Pons (tissue), 1 donor: ENCODE data around the gene DYNLL1.
"Not testable (repeated sequence)": the region's sequence is repeated elsewhere in the genome, so short reads cannot be mapped to it uniquely, and the experiment has no call there.

Experiments
- DNase-seq: peaks from one replicate; pipeline ENCODE4 v3.0.0-alpha.2; 2016; ENCODE audit warnings: low spot score

The DYNLL1 gene

DNA sequence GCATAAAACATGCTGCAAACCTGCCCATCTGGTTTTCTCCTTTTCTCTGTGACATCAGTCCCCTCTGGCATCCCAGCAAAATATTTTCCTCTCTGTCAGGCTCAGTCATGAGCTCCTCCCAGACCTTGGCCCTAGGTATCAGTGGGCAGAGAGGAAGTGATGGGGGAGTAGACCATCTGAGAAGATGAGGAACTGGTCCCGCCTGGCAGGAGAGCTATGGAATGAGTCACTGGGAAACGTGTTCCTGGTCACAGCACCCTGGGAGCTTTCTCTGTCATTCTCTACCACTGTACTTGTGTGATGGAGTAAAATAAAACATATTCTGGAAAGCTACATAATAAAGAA lies 21.3 kb upstream of the DYNLL1 start:
- DNase-seq: no peak

DNA sequence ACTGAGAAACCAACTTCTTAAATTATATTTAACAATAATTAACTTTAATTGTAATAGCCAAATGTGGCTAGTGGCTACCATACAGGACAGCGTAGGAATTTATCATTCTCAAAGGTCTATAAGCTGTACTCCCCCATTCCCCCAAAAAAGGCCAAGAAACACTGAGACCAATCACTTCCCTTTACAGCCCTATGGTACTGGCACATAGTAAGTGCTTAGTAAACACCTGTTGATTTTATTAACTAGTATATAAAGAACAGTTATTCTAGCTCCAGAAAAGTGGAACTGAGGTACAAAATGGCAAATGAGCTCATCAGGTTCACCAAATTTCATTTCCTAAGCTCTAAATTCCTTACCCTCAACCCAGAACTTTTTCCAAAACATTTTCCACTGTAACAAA lies 20.3 kb upstream of the DYNLL1 start:
- no peak for DNase-seq

DNA sequence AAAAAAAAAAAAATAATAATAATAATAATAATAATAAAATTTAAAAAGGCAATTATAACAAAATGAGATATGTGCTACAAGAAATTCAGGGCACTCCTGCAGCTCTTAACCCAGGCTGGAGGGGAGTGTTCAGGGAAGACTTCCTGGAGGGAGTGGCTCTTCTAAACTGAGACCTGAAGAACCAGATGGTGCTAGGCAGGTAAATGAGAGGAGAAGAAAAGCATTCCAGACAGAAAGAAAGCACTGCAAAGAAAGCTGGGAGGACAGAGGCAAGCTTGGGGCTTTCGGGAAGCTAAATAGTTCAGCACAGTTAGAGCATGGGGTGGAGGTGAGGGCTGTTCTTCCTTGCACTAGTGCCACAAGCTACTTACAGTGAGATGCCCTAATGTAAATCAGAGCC lies 16.5 kb upstream of the DYNLL1 start:
- no peak for DNase-seq

DNA sequence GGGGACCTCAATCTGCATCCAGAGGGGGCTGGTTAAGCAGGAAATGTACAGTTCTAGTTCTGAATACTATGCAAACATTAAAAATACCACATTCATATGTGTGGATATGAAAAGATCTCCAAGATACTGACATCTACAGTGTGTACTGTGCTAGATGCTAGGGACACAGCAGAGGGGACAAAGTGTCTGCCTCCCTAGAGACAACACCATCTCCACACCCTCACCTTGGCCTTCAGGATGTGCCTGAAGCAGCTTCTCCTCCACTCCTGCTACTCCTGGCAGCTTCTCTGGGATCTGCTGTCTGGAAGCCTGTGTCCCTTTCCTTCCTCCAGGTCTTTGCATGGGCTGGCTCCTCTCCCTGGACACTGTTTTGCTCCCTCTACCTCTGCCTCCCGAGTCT lies 15.7 kb upstream of the DYNLL1 start:
- no peak for DNase-seq

DNA sequence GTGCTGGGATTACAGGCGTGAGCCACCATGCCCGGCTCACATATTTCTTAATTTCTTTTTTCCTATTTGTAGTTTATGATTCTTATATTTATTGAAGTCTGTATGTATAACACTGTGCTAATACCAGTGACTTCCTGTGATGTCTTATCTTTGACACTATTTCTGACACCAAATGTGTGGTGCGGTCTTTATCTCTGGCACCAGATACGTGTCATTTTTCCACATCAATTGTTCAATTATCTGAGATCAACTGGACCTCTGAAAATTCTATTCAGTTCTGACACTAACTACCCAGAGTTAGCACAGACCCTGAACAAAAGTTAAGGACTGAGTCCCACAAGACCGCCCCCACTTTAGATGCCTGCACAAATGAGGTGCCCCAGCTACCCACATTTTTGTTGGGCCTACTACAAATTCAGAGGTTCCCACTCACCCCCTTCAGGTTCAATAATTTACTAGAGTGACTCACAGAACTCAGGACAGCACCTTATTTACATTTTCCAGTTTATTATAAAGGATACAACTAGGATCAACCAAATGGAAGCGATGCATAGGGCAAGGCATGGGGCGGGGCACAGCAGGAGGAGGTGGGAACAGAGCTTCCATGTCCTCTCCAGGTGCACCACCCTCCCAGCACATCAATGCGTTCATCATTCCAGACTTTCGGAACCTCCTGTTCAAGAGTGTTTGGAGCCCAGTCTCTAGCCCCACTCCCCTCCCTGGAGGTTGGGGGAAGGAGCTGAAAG lies 14.7 kb upstream of the DYNLL1 start:
- DNase-seq: no peak

DNA sequence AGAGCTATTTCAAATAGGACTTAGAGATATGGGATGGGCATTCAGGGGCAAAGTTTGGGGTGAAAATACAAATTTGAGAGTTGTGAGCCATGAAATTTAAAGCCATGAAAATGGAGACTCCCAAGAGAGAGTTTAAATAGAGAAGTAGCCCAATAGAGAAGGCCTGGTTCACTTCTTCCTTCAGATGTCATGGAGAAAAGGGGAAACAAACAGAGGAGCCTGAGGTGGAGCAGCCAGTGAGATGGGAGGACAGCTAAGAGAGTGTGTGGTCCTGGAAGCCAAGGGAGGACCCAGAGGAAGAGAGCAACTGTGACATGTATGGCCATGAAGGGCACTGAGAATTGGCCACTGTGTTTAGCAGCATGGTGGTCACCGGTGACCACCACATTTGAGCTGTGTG lies 12.3 kb upstream of the DYNLL1 start:
- no peak for DNase-seq

DNA sequence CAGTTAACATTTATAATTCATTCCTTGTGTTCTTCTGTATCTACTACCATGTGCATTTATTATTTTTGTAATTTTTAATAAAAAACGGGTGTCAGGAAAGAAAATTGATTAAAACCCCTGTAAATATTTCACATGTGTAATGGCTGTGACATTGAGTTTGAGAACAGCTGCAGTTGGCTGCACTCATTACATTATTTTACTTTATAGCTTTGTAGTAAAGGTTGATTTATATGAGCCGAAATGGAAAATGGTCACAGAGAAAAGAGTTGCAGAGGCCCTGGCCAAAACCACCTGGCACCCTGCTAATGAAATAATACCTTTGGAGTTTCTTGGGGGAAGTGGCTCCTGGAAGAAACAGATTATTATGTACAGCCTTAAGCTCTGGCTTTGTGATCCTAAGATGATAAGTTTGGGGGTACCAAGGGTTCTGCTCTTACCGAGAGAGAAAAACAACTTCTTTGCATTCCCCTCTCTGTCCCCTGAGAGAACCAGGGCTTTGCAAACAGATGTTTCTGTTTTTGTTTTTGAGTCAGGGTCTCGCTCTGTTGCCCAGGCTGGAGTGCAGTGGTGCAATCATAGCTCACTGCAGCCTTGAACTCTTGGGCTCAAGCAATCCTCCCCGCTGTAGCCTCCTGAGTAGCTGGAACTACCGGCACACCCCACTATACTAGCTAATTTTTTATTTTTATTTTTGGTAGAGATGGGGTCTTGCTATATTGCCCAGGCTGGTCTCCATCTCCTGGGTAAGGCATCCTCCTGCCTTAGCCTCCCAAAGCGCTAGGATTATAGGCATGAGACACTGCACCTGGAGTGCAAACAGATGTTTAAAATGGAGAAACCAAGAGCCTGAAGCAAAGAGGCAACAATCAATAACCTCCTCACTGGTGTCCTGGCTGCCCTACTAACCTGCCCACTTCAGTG lies 9.7 kb upstream of the DYNLL1 start:
- DNase-seq: no peak

DNA sequence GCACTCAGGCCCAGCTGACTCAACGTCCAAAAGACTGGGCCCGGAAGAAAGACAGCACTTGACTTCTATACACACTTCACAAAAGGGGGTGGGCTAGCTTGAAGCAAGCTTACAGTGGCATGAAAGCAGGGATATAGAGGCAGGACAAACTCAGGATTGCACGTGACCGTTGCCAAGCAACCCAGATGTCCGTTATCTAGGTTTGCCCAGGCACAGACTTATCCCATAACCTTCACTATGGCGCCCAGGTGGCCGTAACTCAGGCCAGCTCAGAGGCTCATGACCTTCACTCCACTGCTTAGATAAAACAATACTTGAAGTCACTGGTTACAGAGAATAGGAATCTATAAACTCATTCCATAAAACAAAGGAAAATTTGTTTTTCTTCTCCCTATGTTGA lies 8.4 kb upstream of the DYNLL1 start:
- not testable (repeated sequence) for DNase-seq

DNA sequence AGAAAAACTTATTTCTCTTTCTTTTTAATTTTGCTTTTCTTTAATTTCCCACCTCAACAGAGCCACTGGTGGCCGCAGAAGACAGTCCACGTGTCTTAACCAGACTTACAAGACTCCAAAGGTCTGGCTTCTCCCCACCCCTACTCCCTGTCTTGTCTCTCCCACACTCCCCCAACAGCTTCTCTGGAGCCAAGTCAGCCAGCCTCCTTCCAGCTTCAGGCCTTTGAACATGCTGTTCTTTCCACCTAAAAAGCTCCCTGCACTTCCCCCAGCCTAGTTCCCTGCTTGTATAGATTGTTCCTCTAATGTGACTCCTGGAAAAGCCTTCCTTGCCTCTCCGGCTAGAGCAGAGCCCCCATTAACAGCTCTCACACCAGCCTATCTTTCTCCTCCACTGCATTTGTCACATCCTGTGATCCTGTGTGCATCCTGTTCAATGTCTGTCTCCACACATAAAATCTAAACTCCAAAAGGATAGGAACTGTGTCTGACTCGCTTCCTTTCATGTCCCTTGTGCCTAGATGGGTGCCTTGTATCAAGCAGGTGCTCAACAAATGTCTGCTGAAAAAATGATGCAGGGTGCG lies 7.8 kb upstream of the DYNLL1 start:
- no peak for DNase-seq

DNA sequence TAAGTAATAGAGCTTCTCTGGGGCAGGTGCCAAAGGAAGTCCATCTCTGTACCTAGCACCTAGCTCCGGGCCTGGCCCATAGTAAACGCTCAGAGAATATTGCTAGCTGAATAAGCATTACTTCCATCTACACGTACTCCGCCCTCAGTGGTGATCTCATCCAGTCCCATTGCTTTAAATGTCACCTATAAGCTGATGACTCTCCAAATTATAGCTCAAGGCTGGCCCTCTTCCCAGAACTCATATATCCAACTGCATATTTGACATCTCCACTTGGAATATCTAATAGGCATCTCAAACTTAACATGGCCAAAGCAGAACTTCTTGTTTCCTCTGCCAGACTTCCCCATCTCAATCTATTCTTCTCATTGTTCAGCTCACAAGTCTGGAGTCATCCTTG lies 6.9 kb upstream of the DYNLL1 start:
- no peak for DNase-seq

DNA sequence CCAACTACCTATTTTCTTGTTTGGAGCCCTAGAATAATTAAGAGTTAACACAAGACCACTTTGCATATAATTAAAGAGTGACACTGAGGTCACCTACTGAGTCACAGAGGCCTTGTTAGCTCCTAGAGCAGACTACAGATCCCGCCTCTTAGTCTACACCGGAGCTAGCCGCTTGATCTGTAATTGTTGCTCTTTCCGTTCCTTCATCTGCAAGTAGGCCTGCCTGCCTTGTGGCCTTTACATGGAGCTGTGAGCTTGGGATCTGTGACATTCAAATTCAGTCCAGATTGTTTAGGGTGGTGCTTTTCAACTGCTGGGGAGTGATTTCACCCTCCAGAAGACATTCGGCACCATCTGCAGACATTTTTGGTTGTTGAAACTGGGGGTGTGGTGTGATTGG lies 5.6 kb upstream of the DYNLL1 start:
- no peak for DNase-seq

DNA sequence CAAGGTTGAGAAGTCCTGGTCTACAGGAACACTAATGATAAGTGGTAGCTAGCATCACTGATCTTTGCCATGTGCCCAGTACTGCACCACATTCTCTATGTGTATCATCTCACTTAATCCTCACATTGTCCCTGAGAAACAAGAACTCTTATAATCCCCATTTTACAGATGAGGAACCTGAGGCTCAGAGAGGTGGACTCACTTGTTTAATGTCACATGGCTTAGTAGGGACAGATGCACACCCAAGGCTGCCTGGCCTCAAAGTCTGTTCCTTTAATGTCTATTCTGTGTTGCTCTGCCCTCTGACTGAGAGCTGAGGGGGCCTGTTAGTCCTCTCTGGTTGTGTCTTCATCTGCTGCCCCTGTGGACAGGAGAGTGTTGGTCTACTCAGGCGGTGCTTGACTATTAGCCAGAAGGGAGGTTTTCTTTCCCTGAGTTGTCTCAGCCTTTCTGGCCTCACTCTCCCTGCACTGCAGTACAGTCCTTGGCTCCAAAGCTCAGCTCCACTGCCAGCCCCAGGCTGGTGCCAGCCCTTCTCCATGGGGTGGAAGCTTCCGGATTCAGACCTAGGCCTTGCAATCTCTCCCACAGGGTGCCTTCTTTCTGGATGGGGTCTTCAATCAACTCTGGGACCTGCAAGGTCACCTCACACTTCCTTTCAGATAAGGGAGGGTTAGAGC lies 4.9 kb upstream of the DYNLL1 start:
- peak; percentile 40 for DNase-seq

DNA sequence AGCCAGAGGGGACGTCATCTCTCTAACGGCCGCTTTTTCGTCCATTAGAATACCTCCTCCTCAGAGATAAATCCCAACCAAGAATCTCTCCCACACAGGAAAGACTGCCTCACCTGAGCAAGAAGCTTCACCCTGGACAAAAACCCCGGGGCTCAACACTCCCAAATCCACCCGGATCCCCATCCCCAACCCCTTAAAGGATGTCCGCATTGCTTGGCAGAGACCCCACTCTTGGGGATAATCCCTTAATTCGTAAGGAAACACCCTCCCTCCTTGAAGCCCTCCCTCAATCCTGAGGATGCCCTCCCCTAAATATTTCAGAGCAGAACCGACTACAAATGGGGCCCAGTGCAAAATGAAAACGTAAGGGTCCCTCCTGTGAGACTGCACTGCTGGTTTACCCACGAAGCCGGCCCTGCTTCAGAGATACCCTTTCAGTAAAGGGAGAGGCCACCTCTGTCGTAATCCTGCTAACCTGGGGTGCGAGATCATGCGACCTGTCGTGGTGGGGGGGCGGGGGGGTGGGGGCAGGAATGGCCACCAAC lies 655 bp upstream of the DYNLL1 start:
- DNase-seq: no peak

DNA sequence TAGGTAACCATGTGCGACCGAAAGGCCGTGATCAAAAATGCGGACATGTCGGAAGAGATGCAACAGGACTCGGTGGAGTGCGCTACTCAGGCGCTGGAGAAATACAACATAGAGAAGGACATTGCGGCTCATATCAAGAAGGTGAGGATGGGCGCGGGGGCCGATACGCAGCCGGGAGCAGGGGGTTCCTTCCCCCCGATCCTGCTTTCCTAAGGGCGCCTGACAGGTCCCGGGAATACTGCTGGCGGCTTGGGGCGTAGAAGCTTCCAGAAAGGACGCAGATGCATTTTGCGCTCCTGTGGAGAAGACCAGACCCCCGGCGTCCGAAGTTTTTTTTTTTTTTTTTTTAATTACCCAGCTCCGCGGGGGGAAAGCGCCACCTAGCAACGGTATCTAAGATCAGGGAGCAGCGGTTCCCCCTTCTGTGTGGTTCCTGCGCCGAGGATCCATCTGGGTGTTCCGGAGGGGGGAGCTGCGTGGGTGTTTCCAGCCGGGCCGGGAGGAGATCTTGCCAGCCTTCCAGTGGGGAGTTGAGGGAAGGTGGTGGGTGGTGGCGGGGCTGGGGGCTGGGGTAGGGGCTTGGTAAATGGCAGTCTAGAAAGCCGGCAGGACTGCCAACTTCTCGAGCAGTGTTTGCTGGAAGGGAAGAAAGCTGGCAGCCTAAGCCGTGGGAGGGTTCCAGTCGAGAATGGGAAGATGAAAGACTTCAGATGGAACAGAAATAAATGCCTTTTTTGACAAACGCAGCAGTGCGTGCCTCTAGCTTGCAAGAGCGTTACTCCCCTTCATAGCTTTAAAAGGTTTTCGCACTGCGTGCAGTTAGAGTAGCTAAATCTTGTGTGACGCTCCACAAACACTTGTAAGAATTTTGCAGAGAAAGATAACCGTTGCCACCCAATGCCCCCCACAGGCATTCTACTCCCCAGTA lies 764 bp downstream of the DYNLL1 start:
- DNase-seq: peak; percentile 82

DNA sequence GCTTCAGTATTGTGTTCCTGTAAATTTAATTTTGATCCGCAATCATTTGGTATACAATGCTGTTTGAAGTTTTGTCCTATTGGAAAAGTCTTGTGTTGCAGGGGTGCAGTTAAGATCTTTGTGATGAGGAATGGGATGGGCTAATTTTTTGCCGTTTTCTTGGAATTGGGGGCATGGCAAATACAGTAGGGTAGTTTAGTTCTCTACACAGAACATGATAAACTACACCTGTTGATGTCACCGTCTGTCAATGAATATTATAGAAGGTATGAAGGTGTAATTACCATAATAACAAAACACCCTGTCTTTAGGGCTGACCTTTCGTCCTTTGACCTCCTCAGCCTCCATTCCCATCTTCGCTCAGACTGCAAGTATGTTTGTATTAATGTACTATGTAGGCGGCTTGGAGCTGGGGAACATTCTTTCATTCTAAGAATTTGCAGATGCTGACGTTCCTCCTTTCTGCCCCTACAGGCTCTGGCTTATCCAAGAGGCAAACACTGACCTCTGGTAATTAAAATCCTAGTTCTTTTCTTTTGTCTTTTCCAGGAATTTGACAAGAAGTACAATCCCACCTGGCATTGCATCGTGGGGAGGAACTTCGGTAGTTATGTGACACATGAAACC lies 1.7 kb downstream of the DYNLL1 start:
- DNase-seq: no peak

DNA sequence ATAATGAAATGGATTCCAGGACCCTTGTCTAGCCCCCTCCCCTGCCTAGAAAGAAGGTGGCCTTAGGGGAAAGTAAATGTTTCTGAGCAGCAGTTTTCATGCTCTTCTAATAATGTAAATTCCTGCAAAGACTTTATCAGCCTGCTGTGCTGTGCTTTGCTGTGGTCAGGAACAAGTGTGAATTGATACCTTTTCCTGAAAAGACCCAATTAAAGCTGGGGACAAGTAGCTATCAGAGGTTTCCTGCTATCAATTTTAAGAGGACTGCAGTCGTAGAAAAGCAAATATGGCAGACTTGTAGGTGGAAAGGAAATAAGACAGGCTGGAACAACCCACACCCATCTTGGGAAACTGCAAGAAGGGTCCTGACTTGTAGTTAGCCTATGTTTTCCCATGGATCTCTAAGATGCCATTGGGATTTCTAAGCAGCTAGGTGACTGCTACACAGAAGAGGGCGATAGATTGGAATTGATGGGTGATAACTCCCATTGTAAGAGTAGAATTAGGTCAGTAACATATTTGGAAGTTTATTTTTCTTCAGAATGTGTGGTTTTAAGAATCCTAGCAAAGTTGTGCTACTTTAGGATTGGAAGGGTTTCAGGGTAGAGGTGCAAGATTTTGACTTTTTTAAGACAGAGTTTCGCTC lies 3.1 kb downstream of the DYNLL1 start:
- no peak for DNase-seq

DNA sequence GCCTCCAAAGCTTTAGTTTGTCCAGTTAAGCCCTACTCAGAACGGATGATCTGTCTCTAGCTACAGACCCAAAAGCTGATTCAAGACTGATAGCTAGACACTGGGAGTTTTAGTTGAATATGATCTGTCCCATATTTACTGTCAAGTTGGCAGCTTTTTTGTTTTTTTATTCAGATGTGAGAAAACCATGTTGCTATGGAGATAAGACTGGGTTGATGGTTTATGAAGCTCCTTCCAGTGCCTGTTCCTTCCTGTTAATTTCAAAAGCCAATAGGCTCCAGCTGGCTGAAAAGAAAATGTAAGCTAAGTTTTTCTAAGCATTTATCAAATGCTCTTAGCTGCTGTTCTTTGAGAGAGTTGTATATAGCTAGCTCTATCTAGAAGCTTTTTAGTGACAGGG lies 4.7 kb downstream of the DYNLL1 start:
- DNase-seq: no peak

DNA sequence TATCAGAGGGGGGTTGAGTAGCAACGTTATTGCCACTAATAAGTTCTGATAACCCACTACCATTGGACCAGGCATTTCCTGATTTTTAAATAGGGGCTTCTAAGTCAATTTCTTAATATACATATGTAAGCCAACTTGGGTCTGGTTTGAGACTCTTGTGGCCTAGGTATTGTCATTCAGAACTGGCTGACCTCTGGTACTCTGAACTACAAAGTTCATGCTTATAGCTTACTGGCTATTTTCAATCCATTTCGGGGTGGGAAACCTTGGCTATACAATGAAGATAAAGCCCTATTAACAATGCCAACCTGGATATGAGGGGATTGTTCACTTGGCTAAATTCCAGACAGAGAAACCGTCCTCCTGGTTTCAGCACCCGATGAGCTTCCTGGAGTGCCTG lies 8.7 kb downstream of the DYNLL1 start:
- DNase-seq: no peak

DNA sequence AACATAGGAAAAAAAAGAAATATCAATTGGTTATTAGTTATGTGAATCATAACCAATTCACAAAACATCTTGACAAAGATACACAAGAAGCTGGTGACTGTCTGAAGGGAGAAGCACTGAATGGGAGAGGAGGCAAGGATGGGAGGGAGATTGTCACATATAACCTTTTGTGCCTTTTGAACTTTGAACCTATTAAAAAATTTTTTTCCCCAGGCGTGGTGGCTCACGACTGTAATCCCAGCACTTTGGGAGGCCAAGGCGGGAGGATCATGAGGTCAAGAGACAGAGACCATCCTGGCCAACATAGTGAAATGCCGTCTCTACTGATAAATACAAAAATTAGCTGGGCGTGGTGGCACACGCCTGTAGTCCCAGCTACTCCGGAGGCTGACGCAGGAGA lies 12.6 kb downstream of the DYNLL1 start:
- DNase-seq: no peak

DNA sequence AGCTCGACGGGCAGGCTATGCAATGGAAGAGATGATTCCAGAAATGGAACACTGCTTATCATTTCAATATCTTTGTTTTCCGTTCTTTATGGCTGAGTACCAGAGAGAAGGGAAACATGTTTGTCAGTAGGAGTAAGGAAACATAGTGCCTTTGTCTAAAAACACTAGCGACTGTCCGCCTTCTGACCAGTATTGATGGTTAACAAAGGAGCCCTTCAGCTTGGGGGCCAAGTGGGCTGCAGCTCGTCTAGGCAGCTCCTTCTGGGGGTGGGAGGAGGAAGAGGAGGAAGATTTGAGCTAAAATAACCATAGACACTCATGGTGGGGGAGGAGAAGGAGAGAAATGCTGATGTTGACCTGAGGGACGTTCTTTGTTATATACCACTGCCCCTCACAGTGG lies 18.1 kb downstream of the DYNLL1 start:
- peak; percentile 97 for DNase-seq
